Fibroblast of skin of scalp (primary cell): Measurements from ENCODE around the gene ANTXR1.
"Not testable (repeated sequence)": the region's sequence is repeated elsewhere in the genome, so short reads cannot be mapped to it uniquely, and the experiment has no call there.

Experiments used
- DNase-seq: peaks from one replicate; pipeline ENCODE4 v3.0.0-alpha.2; 2013

Gene ANTXR1

GRCh38 chr2:69241664-69242514, 228.9 kb downstream of the ANTXR1 start:
- no peak for DNase-seq

GRCh38 chr2:69242651-69243051, 229.7 kb downstream of the ANTXR1 start:
- peak; percentile 84 for DNase-seq

DNA sequence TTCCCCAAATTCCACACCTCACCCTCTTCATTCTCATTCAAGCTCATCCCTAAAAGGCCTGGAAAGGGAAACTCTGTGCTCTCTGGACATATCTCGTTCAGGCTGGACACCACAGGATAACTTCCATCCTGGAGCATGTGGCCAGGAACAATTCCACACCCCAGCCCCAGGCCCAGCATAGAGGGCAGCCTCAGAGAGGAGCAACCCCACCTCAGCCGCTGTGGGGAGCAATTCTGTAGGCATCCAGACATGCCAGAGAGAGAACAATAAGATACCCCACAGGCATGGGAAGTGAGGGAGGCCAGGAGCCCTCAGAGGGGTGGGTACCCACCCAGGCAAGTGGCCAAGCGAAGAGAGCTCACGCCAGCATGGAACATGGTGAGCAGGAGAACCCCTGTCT, 230.7 kb downstream of the ANTXR1 start:
- DNase-seq, result no peak

DNA sequence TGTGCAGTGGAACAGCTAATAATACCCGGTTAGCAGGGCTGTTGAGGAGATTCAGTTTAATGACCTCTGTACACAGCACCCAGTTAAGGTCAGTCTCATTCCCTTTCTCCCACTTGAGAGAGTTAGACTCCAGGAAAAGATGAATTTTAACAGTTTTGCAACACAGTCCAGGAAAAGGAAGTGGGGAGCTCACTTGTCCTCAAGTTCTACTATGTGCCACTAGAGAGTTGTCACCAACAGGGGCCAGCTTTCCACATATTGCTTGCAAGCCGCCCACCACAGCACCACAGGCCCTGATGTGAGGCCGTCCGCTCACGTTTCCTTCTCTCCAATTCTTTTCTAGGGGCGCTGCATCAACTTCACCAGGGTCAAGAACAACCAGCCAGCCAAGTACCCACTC, 231.9 kb downstream of the ANTXR1 start:
- no peak for DNase-seq

DNA sequence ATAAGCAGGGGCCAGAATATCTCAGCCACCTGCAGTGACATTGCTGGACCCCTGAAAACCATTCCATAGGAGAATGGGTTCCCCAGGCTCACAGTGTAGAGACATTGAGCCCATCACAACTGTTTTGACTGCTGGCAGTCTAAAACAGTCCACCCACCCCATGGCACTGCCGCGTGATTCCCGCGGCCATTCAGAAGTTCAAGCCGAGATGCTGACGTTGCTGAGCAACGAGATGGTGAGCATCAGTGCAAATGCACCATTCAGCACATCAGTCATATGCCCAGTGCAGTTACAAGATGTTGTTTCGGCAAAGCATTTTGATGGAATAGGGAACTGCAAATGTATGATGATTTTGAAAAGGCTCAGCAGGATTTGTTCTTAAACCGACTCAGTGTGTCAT, 234.6 kb downstream of the ANTXR1 start:
- DNase-seq, result no peak

- no peak for DNase-seq
Measured at GRCh38 chr2:69248232-69248631, 235.3 kb downstream of the ANTXR1 start.

DNA sequence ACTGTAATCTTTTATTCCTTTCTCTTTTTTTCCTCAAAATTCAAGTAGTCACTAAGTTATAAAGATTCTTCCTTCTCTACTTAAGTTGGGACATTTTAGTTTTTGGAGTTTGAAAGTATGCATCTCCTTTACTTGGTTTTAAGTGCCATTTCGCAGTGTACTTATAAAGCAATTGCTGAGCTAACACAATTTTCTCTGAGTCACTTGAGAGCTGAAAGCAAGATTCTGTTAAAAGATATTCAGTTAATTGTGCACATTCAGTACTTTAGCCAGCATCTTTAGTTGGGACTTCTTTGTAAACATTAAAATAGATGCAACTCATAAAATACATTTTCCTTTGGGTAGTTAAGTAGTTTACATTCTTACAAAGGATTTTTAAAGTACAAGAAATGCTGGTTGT, 238.0 kb downstream of the ANTXR1 start:
- no peak for DNase-seq

DNA sequence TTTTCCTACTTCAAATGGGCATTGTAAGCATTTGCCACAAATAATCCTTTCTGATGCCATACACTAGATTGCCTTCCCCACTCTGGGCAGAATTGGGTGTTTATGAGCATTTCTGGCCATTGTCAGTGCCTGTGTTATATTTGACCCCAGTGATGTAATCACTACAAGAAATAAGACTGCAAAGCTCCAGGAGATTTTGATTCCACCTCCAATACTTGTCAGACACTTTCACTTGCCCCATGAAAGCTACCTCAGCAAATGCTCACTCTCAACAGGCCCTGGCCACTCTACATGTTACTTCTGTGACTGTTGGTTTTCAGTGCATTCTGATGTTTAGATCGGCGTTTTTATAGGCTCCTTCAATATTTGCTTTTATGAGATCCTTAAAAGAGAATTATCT, 239.0 kb downstream of the ANTXR1 start:
- DNase-seq, result no peak

GRCh38 chr2:69253112-69253511, 240.1 kb downstream of the ANTXR1 start:
- peak; percentile 47 for DNase-seq

- DNase-seq, result peak; percentile 96
Measured at GRCh38 chr2:69253611-69254301, 240.8 kb downstream of the ANTXR1 start.

GRCh38 chr2:69255760-69256159, 242.8 kb downstream of the ANTXR1 start:
- DNase-seq, result no peak

- not testable (repeated sequence) for DNase-seq
Measured at GRCh38 chr2:69259994-69260591, 247.1 kb downstream of the ANTXR1 start.

GRCh38 chr2:69260666-69261065, 247.7 kb downstream of the ANTXR1 start:
- no peak for DNase-seq

DNA sequence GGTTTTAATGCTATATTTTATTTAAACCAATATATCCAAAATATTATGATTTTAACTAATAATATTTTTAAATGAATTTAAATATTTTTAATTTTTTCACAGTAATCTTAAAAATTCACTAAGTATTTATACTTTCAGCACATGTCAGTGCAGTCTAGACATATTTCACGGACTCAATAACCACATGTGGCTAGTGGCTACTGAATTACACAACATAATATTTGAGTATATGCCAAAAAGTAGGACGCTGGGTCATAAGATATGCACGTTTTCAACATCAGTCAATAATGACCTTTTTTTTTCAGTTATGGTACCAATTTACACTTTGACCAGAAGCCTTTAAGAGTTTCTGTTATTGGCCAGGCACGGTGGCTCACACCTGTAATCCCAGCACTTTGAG, 256.4 kb downstream of the ANTXR1 start:
- peak; percentile 31 for DNase-seq

- DNase-seq, result peak; percentile 70
Measured at GRCh38 chr2:69271831-69272257, 258.9 kb downstream of the ANTXR1 start.

DNA sequence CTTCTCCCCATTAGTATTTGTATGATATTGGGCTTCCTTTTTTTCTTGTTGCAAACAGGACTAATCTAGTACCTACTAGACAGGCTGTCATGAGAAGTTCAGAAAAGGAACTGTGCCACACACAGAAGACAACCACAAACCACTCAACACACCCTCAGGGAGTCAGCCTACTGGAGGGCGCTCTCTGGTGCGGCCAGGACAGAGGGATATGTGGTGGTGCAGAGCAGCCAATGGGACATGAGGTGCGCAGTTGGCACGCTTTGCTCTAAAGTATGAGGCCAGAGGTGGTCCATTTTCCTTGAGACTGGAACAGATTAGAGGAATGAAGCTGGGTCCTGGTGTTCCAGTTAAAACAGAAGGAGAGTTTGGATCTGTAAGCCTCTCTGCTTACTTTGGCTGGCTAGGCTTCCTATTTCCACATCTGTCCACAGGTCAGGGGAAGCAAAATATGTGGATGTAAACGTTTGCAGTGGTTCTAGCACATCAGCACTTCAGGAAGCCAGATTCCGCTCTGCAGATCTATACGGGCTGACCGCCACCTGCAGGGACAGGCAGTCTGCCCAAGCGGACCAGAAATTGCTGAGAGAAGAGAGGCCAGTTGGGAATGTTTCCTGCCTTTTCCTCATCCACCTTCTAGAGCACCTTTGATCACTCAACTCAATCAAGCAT, 260.0 kb downstream of the ANTXR1 start:
- no peak for DNase-seq

GRCh38 chr2:69275490-69275889, 262.5 kb downstream of the ANTXR1 start:
- DNase-seq, result no peak

DNA sequence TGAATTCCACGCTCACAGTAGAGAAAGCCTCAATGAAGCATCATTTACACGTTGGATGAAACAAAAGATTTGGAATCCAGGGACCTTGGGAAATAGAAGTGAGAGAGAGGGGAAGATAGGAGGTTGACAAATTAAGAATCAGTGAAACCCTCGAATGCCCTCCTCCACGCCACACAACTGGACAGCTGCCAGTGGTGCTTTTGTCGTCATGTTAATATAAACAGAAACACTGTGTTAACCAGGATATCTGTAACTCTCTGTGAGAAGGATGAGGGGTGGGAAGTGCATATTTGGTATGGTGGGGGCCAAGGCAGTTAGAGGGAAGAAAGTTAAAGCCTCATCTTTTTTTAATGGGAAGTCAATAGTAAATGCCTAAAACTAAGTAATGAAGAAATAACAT, 265.4 kb downstream of the ANTXR1 start:
- DNase-seq, result no peak

DNA sequence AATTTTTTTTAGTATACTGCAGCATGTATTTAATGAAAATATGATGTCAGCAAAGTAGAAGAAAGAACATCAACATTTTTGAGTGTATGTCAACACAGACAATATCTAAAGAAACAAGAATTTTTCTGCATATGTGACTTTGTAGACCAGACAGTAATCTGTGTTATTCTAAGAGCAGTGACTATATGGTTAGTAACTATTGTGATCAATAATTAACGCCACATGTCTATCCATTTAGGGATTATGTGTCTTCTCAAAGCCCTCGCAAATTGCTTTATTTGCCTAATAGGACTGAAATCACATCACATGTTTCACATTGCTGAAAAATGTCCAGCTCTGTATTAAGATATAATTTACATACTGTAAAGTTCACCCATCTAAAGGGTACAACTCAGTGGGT, 266.2 kb downstream of the ANTXR1 start:
- peak; percentile 38 for DNase-seq

GRCh38 chr2:69279931-69280681, 267.1 kb downstream of the ANTXR1 start:
- DNase-seq, result no peak

GRCh38 chr2:69280796-69281412, 267.9 kb downstream of the ANTXR1 start:
- DNase-seq, result no peak

GRCh38 chr2:69285379-69285894, 272.5 kb downstream of the ANTXR1 start:
- DNase-seq, result no peak
